ENCODE measurements around the gene SPATS2L. TPM values are rescaled to one million over a fixed set of nuclear protein-coding genes. Genes with fewer than 3 reads are reported as not detected.
A peak's percentile ranks its signal among the peaks of the same experiment; 100 is the strongest.

SPATS2L gene
- total RNA-seq, 1 donor from 2014 or later: 38.0 TPM

DNA sequence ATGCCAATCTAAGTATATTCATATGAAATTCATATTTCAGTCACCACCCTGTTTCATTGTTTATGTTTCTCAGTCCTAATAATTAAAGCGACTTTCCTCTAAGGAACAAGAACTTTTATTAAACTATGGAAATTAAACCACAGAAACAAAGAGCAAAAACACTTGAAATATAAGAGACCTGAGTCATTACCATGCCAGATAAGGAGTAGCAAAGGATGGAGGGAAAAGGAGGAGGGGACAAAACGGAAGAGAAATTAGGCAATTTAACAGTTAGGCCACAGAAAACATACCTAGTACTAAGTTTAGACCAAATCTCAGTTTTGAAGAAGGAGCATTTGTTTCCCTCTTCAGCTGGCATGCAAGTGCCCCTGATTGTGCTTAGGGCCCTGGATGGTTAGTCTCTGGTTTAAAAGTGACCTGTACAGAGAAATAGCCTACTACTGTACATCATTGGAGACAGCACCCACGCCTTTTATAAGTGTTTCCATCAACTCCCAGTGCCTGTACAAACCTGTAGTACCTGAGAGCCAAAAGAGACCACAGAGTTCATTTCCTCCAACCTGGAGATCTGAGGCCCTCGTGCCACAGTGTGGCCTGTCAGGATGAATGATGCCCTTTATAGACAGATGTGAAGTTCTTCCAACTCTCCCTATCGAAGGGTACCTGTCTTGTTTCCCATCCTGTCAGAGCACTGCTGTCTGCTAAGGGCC lies 74.5 kb downstream of the SPATS2L start:
- no peak for DNase-seq (ENCODE audit: low spot score)
- no peak overlapping the region for H3K4me3 Mint-ChIP-seq
- no peaks in the 10 kb centered on the region for H3K9me3 Mint-ChIP-seq
- peaks cover 5% of the 10 kb centered on the region for H3K36me3 Mint-ChIP-seq (ENCODE audit: low read depth)
- intact Hi-C loops (cut with micrococcal nuclease): no loop called here
- H3K27ac Mint-ChIP-seq: no peak overlapping the region
- H3K27me3 Mint-ChIP-seq (ENCODE audit: insufficient read depth): peaks cover 2% of the 10 kb centered on the region
- peaks cover 77% of the 10 kb centered on the region for H3K4me1 Mint-ChIP-seq (ENCODE audit: low read depth)

GRCh38 chr2:200382874-200383273 lies 76.4 kb downstream of the SPATS2L start:
- Mint-ChIP-seq H3K27ac (no peak overlapping the region), H3K4me1 (ENCODE audit: low read depth) (peaks cover 58% of the 10 kb centered on the region), H3K4me3 (no peak overlapping the region)

GRCh38 chr2:200383380-200384110 lies 77.1 kb downstream of the SPATS2L start:
- intact Hi-C loops (cut with micrococcal nuclease): loop anchor here (1.0 to 2.0 kb wide), 2 partner anchors 9 to 23 kb away; no protein-coding TSS in a partner anchor
- no peak for DNase-seq (ENCODE audit: low spot score)
- peaks cover 54% of the 10 kb centered on the region for H3K4me1 Mint-ChIP-seq (ENCODE audit: low read depth)
- peaks cover 15% of the 10 kb centered on the region for H3K36me3 Mint-ChIP-seq (ENCODE audit: low read depth)
- H3K27me3 Mint-ChIP-seq (ENCODE audit: insufficient read depth): peaks cover 2% of the 10 kb centered on the region
- peak overlapping the region; percentile 28 for H3K27ac Mint-ChIP-seq
- H3K9me3 Mint-ChIP-seq: no peaks in the 10 kb centered on the region
- peak overlapping the region; percentile 56 for H3K4me3 Mint-ChIP-seq

More at GRCh38 chr2:200382874-200383273, 76.4 kb downstream of the SPATS2L start:
- Mint-ChIP-seq H3K36me3 (ENCODE audit: low read depth) (peaks cover 13% of the 10 kb centered on the region), H3K27me3 (ENCODE audit: insufficient read depth) (peaks cover 2% of the 10 kb centered on the region), H3K9me3 (no peaks in the 10 kb centered on the region)
- intact Hi-C loops (cut with micrococcal nuclease): loop anchor here (1.0 to 2.0 kb wide), 2 partner anchors 9 to 24 kb away; no protein-coding TSS in a partner anchor
- DNase-seq (ENCODE audit: low spot score): no peak

GRCh38 chr2:200385063-200385635 lies 78.7 kb downstream of the SPATS2L start:
- no peak overlapping the region for H3K4me3 Mint-ChIP-seq
- peaks cover 2% of the 10 kb centered on the region for H3K27me3 Mint-ChIP-seq (ENCODE audit: insufficient read depth)
- peaks cover 39% of the 10 kb centered on the region for H3K4me1 Mint-ChIP-seq (ENCODE audit: low read depth)
- no peak overlapping the region for H3K27ac Mint-ChIP-seq
- H3K9me3 Mint-ChIP-seq: no peaks in the 10 kb centered on the region
- DNase-seq (ENCODE audit: low spot score): no peak
- peaks cover 26% of the 10 kb centered on the region for H3K36me3 Mint-ChIP-seq (ENCODE audit: low read depth)
- intact Hi-C loops (cut with micrococcal nuclease): no loop called here

- H3K9me3 Mint-ChIP-seq: no peaks in the 10 kb centered on the region
- intact Hi-C loops (cut with micrococcal nuclease): no loop called here
- H3K4me1 Mint-ChIP-seq (ENCODE audit: low read depth): peaks cover 6% of the 10 kb centered on the region
- H3K4me3 Mint-ChIP-seq: no peak overlapping the region
- no peak overlapping the region for H3K27ac Mint-ChIP-seq
- no peaks in the 10 kb centered on the region for H3K27me3 Mint-ChIP-seq (ENCODE audit: insufficient read depth)
- peaks cover 28% of the 10 kb centered on the region for H3K36me3 Mint-ChIP-seq (ENCODE audit: low read depth)
- DNase-seq (ENCODE audit: low spot score): no peak
These were observed 86.7 kb downstream of the SPATS2L start for GRCh38 chr2:200393191-200393590.

DNA sequence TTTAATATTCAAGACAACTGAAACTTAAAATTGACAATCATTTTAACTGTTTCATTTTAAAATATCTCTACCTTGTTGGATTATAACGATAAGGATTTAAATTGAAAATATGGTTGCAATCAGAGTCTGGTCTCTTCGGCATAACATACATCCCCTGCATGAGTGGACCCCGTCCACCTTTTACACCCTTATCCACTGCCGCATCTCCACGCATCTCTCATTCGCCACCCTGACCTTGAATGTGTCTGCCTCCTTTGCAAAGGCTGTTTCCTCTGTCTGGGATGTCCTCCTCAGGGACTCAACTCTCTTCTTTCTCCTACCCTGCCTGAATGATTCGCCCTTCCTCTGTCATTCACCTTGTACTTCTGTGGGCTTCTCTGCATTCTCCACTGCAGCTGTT lies 87.6 kb downstream of the SPATS2L start:
- H3K4me1 Mint-ChIP-seq (ENCODE audit: low read depth): peaks cover 8% of the 10 kb centered on the region
- intact Hi-C loops (cut with micrococcal nuclease): no loop called here
- H3K9me3 Mint-ChIP-seq: no peaks in the 10 kb centered on the region
- DNase-seq (ENCODE audit: low spot score): no peak
- no peak overlapping the region for H3K27ac Mint-ChIP-seq
- peaks cover 27% of the 10 kb centered on the region for H3K36me3 Mint-ChIP-seq (ENCODE audit: low read depth)
- H3K4me3 Mint-ChIP-seq: no peak overlapping the region
- H3K27me3 Mint-ChIP-seq (ENCODE audit: insufficient read depth): no peaks in the 10 kb centered on the region

DNA sequence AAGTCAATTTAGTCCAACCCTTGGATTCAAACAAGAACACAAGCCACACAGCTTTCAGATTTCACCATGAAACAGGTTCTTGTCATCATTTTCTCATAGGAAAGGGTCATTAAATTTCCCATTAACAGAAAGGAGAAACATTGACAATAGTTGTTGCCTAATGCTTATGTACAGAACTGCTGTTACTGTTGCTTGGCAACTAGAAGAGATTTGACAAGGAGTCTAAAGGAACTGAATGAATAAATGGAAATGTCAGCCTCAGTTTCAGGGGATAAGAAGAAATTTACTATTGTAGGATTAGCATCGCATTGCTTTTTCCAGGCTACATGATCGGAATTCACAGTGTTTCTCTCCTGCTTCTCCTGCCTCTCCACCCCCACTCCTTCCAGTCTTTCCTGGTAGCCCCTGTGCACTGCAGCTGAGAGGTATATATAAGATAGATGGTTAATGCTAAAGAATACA lies 90.3 kb downstream of the SPATS2L start:
- Mint-ChIP-seq H3K4me3 (no peak overlapping the region), H3K9me3 (no peaks in the 10 kb centered on the region), H3K27ac (no peak overlapping the region), H3K27me3 (ENCODE audit: insufficient read depth) (no peaks in the 10 kb centered on the region), H3K4me1 (ENCODE audit: low read depth) (peaks cover 12% of the 10 kb centered on the region), H3K36me3 (ENCODE audit: low read depth) (peaks cover 9% of the 10 kb centered on the region)
- intact Hi-C loops (cut with micrococcal nuclease): loop anchor here (2.0 kb wide), 1 partner anchor 18 kb away; no protein-coding TSS in a partner anchor
- no peak for DNase-seq (ENCODE audit: low spot score)

- no peak overlapping the region for H3K27ac Mint-ChIP-seq
- intact Hi-C loops (cut with micrococcal nuclease): loop anchor here (2.0 kb wide), 1 partner anchor 19 kb away; no protein-coding TSS in a partner anchor
- H3K36me3 Mint-ChIP-seq (ENCODE audit: low read depth): peaks cover 10% of the 10 kb centered on the region
These were observed 91.3 kb downstream of the SPATS2L start for GRCh38 chr2:200397785-200398184.

GRCh38 chr2:200399046-200399445 lies 92.6 kb downstream of the SPATS2L start:
- no peak overlapping the region for H3K4me3 Mint-ChIP-seq
- intact Hi-C loops (cut with micrococcal nuclease): no loop called here
- H3K27me3 Mint-ChIP-seq (ENCODE audit: insufficient read depth): no peaks in the 10 kb centered on the region
- no peak overlapping the region for H3K27ac Mint-ChIP-seq
- DNase-seq (ENCODE audit: low spot score): no peak
- H3K4me1 Mint-ChIP-seq (ENCODE audit: low read depth): peaks cover 19% of the 10 kb centered on the region
- no peaks in the 10 kb centered on the region for H3K9me3 Mint-ChIP-seq
- H3K36me3 Mint-ChIP-seq (ENCODE audit: low read depth): peaks cover 11% of the 10 kb centered on the region

More at GRCh38 chr2:200397785-200398184, 91.3 kb downstream of the SPATS2L start:
- Mint-ChIP-seq H3K4me3 (no peak overlapping the region), H3K4me1 (ENCODE audit: low read depth) (peaks cover 12% of the 10 kb centered on the region), H3K27me3 (ENCODE audit: insufficient read depth) (no peaks in the 10 kb centered on the region), H3K9me3 (no peaks in the 10 kb centered on the region)
- no peak for DNase-seq (ENCODE audit: low spot score)

DNA sequence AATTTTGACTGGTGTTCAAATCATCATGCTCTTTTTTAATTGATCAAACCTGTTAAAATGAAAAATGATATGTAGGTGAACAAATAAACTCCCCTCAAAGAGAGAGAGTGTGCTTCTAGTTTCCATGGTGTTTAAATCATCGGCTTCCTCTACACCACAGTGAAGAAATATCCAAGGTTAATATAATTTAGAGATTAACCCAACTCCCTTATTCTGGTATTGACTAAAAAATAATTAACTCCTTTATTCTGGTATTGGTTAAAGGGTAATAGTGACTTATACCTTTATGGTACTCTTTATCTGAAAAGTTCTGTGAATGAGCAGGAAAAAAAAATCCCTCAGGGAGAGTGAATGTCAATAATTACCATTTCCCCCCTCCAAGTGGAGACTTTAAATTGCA lies 93.1 kb downstream of the SPATS2L start:
- Mint-ChIP-seq H3K36me3 (ENCODE audit: low read depth) (peaks cover 12% of the 10 kb centered on the region), H3K27ac (no peak overlapping the region), H3K4me1 (ENCODE audit: low read depth) (peaks cover 24% of the 10 kb centered on the region), H3K4me3 (no peak overlapping the region), H3K27me3 (ENCODE audit: insufficient read depth) (no peaks in the 10 kb centered on the region), H3K9me3 (no peaks in the 10 kb centered on the region)
- intact Hi-C loops (cut with micrococcal nuclease): no loop called here
- no peak for DNase-seq (ENCODE audit: low spot score)

DNA sequence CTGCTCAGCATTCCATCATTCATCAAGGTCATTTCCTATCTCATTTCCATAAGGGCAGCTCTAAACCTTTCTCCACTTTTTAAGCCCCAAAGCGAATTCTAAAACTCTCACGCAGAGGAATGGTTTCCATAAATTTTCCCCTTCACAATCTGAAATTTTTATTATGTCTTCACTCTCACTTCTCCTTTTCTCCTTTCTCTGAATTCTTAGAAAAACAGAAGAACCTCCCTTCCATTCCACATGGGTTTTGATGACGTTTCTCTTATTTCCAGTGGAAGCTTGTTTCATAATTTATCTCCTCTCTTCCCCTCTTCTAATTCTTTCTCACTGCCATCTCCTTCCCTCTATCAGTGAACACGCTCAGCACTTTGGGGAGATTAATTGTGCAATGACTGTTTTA lies 97.3 kb downstream of the SPATS2L start:
- no peak for DNase-seq (ENCODE audit: low spot score)
- peaks cover 22% of the 10 kb centered on the region for H3K36me3 Mint-ChIP-seq (ENCODE audit: low read depth)
- intact Hi-C loops (cut with micrococcal nuclease): no loop called here
- H3K9me3 Mint-ChIP-seq: no peaks in the 10 kb centered on the region
- H3K27ac Mint-ChIP-seq: peak overlapping the region; percentile 31
- no peak overlapping the region for H3K4me3 Mint-ChIP-seq
- H3K27me3 Mint-ChIP-seq (ENCODE audit: insufficient read depth): no peaks in the 10 kb centered on the region
- H3K4me1 Mint-ChIP-seq (ENCODE audit: low read depth): peaks cover 60% of the 10 kb centered on the region

- Mint-ChIP-seq H3K27me3 (ENCODE audit: insufficient read depth) (no peaks in the 10 kb centered on the region), H3K36me3 (ENCODE audit: low read depth) (peaks cover 23% of the 10 kb centered on the region), H3K27ac (no peak overlapping the region), H3K4me3 (no peak overlapping the region), H3K9me3 (no peaks in the 10 kb centered on the region), H3K4me1 (ENCODE audit: low read depth) (peaks cover 60% of the 10 kb centered on the region)
- DNase-seq (ENCODE audit: low spot score): no peak
- intact Hi-C loops (cut with micrococcal nuclease): no loop called here
These were observed 98.1 kb downstream of the SPATS2L start for GRCh38 chr2:200404615-200405014.
